Heart left ventricle (tissue), 16 donors: ENCODE results near the gene ABCB6. TPM values are rescaled to one million over a fixed set of nuclear protein-coding genes. Genes with fewer than 3 reads are reported as not detected.
"Not testable (repeated sequence)": the region's sequence is repeated elsewhere in the genome, so short reads cannot be mapped to it uniquely, and the experiment has no call there.

Source experiments
- ATAC-seq, 4 donors: fragments of 200-7000 bp; cut with Tn5 transposase; one replicate each; pipeline ENCODE4 v1.9.1; 2020 to 2022; ENCODE audit warnings: moderate library complexity in 4 of 4, mild to moderate bottlenecking in 3 of 4, moderate number of reproducible peaks in 1 of 4
- DNase-seq, 5 donors: peaks; one replicate each; pipeline ENCODE4 v3.0.0-alpha.2; 2020
- H3K27ac ChIP-seq, 12 donors: fragments of 200-600 bp; sonication (generic) in 4 of 12; one replicate each; pipeline versions ENCODE4 v1.5.0 to v1.8.0; 2016 to 2022; ENCODE audit warnings: mild to moderate bottlenecking in 2 of 12
- H3K27me3 ChIP-seq, 9 donors: fragments of 200-600 bp; sonication (generic) in 2 of 9; one replicate each; pipeline versions ENCODE4 v1.5.1 to v1.8.0; 2016 to 2022; ENCODE audit warnings: mild to moderate bottlenecking in 3 of 9
- H3K36me3 ChIP-seq, 9 donors: fragments of 200-600 bp; sonication (generic) in 2 of 9; one replicate each; pipeline versions ENCODE4 v1.5.0 to v1.8.0; 2018 to 2022; ENCODE audit warnings: mild to moderate bottlenecking in 2 of 9
- H3K4me1 ChIP-seq, 12 donors: fragments of 200-600 bp; sonication (generic) in 4 of 12; one replicate each; pipeline versions ENCODE4 v1.5.0 to v1.8.0; 2016 to 2022; ENCODE audit warnings: mild to moderate bottlenecking in 3 of 12
- H3K4me3 ChIP-seq, 12 donors: fragments of 200-600 bp; sonication (generic) in 4 of 12; one replicate each; pipeline versions ENCODE4 v1.5.0 to v1.8.0; 2017 to 2022; ENCODE audit warnings: mild to moderate bottlenecking in 9 of 12, moderate library complexity in 4 of 12
- H3K9me3 ChIP-seq, 12 donors: fragments of 200-600 bp; sonication (generic) in 4 of 12; one replicate each; pipeline versions ENCODE4 v1.5.0 to v1.8.0; 2016 to 2022; ENCODE audit warnings: mild to moderate bottlenecking in 1 of 12
- CTCF ChIP-seq, 12 donors: fragments of 200-600 bp; sonication (generic) in 4 of 12; IDR thresholded peaks; one replicate each; pipeline versions ENCODE4 v1.5.0 to v1.8.0; 2018 to 2022; ENCODE audit warnings: antibody characterized with exemption in 12 of 12, mild to moderate bottlenecking in 5 of 12
- POLR2A ChIP-seq, 2 donors: fragments of 450-650 bp; IDR thresholded peaks; one replicate each; pipeline ENCODE4 v1.6.1; 2017; ENCODE audit warnings: antibody characterized with exemption in 2 of 2, mild to moderate bottlenecking in 2 of 2, moderate library complexity in 2 of 2
- WGBS, 4 donors: extraction: QIAGEN DNeasy Blood & Tissue Kit in 2 of 4; methylation state at CpG; one replicate each; pipeline versions ENCODE4 v1.1.5 to v1.1.7; 2013 to 2018; 5-methylcytosine and 5-hydroxymethylcytosine counted together
- intact Hi-C, 10 donors: fragments of 100-400 bp; cut with DNase I; formaldehyde crosslinking; loops; one replicate each; pipeline versions ENCODE4 v1.11.1 to v1.14.2; 2022
- polyA plus RNA-seq, 2 donors: library from polyadenylated mRNA; stranded (reverse); fragments of 200-250 nt; gene quantifications; one replicate each; pipeline ENCODE4 v1.2.3, GENCODE V29; 2013
- total RNA-seq, 9 donors: library from RNA; depleted of rRNA in 2 of 9; stranded (reverse); fragments of >200 nt in 2 of 9; fragmentation: NEBNext Ultra II Directional in 3 of 9; extraction: Animal tissue kit (Norgen Biotek cat#: 25700) in 3 of 9; gene quantifications; one replicate each; pipeline versions ENCODE4 v1.1.0 to v1.2.4, GENCODE V29; 2016 to 2023
- donor health status: ischemic (EF 13 %, LVEDD 7.1; RV severe dilation, severe dysfunction).
- donor health status: healthy with polysubstance abuse.
- donor health status: DM: no; HTN: yes; CAD: no.
- donor health status: DM: no; HTN: no; CAD: no.
- donor health status: ischemic (EF 25% LVEDD 6.9; RV normal size, moderate dysfunction).
- donor health status: ischemic (EF 25% LVEDD 5.7; RV mildly dilated, moderate dysfunction).
- donor health status: healthy.
- donor health status: DM: yes; HTN: yes; CAD: no.
- donor health status: ischemic (EF 35%, LVEDD 5.7; RV mildly dilated, moderate dysfunction).
- donor health status: nonischemic (EF 11% LVEDD 7.7; RV severe dilation, severe dysfunction).
- donor health status: DM: yes; HTN: yes; CAD: no.
- donor health status: PGD.
- donor health status: ischemic (EF 29% LVEDD 5.4; RV normal size, mild dysfunction).
- donor health status: nonischemic (EF 23%, LVEDD 6.1; RV moderate dilation, normal function).

ABCB6 gene
- total and polyA plus RNA-seq, 11 donors: 12.1 to 30.4 (median 20.0) TPM

GRCh38 chr2:219266232-219266631, 47.5 kb upstream of the ABCB6 start:
- WGBS, 4 donors: 64 to 81% (median 77%) methylated on average over 5 of the region's 5 CpGs
- Histone ChIP-seq H3K9me3 (no peaks in the 10 kb centered on the region), H3K27me3 (no peaks in the 10 kb centered on the region), H3K4me3 (no peak overlapping the region), H3K36me3 (no peaks in the 10 kb centered on the region), H3K27ac (no peak overlapping the region), H3K4me1 (peaks cover 0 to 12% (median 0%) of the 10 kb centered on the region in 12 donors)
- TF ChIP-seq POLR2A (IDR thresholded peaks at IDR 0.05) (no peak), CTCF (IDR thresholded peaks at IDR 0.05) (no peak)
- intact Hi-C loops: no loop called here
- peak in 1 of 5 donors; percentile 8 for DNase-seq
- ATAC-seq: no peak

DNA sequence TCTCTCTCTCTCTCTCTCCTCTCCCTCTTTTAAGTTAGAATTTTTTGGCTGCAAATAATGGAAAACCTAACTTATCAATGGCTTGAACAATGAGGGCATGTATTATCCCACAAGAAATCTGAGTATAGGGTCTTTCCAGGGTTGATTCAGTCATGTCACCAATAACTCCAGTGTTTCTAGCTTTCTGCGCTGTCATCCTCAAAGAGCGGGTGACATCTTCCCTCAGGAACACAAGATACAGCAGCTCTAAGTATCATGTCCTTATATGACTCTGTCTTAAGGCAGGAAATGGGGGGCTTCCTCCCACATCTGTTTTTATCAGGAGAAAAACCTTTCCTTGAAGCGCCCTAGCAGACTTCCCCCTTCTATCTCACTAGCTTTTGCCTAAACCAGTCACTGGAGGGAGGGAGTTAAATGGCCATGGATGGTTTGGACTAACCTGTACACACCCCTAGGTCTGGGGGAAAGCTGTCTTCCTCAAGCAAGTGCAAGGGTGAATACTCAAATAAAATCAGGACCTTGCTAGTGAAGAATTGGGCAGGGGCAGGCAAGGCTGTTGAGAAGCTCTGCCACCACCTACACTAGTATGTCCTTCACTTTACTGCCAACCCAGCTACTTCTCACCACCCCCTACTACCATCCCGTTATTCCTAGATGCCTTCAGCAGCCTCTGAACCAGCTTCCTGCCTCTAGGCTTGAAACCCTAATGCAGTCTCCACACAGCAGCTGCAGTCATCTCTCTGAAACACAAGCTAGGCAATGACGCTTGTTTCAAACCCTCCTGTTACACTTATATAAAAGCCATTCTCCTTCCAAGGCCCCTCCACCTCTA, 42.5 kb upstream of the ABCB6 start:
- Histone ChIP-seq H3K4me3 (no peak overlapping the region), H3K27me3 (peaks cover 0 to 15% (median 0%) of the 10 kb centered on the region in 9 donors), H3K27ac (no peak overlapping the region), H3K36me3 (no peaks in the 10 kb centered on the region), H3K9me3 (no peaks in the 10 kb centered on the region), H3K4me1 (no peaks in the 10 kb centered on the region)
- intact Hi-C loops: no loop called here
- DNase-seq: no peak
- ATAC-seq: no peak
- WGBS, 4 donors: 37 to 47% (median 45%) methylated on average over 5 of the region's 5 CpGs
- no peak for TF ChIP-seq POLR2A (IDR thresholded peaks at IDR 0.05)
- no peak for TF ChIP-seq CTCF (IDR thresholded peaks at IDR 0.05)

DNA sequence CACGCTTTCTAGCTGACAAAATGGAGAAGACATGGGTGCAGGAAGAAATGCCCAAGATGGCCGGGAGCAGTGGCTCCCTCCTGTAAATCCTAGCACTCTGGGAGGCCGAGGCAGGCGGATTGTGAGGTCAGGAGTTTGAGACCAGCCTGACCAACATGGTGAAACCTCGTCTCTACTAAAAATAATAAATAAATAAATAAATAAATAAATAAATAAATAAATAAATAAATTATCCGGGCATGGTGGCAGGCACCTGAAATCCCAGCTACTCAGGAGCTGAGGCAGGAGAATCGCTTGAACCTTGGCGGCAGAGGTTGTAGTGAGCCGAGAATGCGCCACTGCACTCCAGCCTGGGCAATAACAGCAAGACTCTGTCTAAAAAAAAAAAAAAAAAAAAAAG, 40.2 kb upstream of the ABCB6 start:
- H3K36me3 ChIP-seq, ATAC-seq, intact Hi-C loops, H3K27ac ChIP-seq, DNase-seq, H3K4me3 ChIP-seq, H3K9me3 ChIP-seq: not testable (repeated sequence)
- 88 to 89% (median 88%) methylated on average over 10 of the region's 10 CpGs for WGBS, 4 donors
- Histone ChIP-seq H3K27me3 (peaks cover 0 to 24% (median 5%) of the 10 kb centered on the region in 9 donors), H3K4me1 (peaks cover 0 to 12% (median 9%) of the 10 kb centered on the region in 12 donors)

GRCh38 chr2:219254590-219255201, 35.9 kb upstream of the ABCB6 start:
- ATAC-seq (peak in 2 of 4 donors; percentile 14 to 15), DNase-seq (peak in 1 of 5 donors; percentile 39)
- 20 to 28% (median 26%) methylated on average over 9 to 12 of the region's 12 CpGs for WGBS, 4 donors
- no peak for TF ChIP-seq POLR2A (IDR thresholded peaks at IDR 0.05)
- TF ChIP-seq CTCF (IDR thresholded peaks at IDR 0.05): no peak
- H3K27ac ChIP-seq: peak overlapping the region in 10 of 12 donors; percentile 82 to 91 (median 87)
- peak overlapping the region; percentile 54 to 92 (median 74) for H3K4me3 ChIP-seq
- no peaks in the 10 kb centered on the region for H3K9me3 ChIP-seq
- H3K4me1 ChIP-seq: peaks cover under 1 to 49% (median 31%) of the 10 kb centered on the region in 12 donors
- peaks cover 0 to 17% (median 9%) of the 10 kb centered on the region in 9 donors for H3K36me3 ChIP-seq
- H3K27me3 ChIP-seq: peaks cover 0 to 24% (median 0%) of the 10 kb centered on the region in 9 donors
- intact Hi-C loops: no loop called here
